ENCODE measurements around the gene WARS2.

Gene WARS2

DNA sequence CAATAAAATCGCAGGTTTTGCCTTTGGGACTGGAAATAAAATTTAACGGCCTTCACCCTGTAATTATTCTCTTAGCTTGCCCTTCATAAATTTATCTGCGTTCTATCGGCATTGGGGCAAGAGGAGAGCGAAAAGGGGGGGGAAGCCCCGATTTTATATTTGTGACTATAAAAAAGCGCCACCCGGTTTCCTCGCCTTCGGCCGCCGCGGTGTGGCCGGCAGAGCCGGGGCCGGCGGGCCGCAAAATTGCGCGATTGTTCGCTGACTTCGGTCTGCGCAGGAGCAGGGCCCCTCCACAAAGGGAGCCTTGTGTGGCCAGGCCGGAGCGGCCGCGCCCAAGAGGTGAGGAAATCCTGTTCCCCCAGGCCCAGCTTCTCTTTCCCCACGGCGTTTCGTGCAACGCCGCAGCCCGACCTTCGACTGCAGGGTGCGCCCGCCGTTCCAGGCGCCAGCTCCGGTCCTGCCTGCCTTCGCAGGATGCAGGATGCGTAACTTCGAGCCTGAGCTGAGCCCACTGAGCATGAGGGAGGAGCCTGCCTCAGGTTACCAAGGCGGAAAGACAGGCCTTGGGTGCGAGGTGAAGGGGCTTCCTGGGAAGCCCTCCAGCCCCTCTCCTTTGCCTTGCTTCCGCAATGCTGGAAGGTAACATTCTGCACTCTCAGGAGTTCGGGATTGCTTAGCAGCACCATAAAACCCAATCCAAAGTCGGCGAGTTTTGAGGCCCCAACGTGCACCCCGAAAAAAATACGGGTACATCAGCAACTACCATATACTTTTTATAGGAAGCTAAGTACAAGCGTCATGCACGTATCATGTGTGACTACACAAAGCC is 147.4 kb downstream of the WARS2 start:
- no peak for DNase-seq

DNA sequence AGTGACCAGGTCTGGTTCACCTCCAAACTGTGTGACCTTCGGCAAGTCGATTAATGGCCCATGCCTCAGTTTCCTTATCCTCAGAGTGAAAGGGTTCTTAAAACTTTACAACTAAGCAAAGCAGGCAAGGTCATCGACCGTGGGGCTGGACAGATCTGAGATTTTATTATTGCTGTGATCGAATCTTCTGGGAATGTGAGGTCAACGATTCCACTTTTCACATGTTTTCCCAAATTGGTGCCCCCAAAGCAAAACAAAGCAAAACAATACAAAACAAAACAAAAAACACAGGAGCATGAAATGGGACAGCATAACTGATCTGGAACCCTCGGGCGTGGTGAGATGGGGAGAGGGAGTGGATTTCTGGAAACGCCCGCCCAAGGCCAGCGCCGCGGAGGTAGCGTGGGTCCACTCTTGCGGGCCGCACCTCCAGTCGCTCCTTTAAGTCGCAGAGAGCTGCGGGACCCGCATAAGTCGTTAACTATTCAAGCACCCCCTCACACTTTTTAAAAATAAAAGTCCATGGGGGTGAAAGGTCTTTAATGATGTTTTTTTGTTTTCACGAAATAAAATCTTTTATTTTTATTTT is 148.1 kb downstream of the WARS2 start:
- no peak for DNase-seq

DNA sequence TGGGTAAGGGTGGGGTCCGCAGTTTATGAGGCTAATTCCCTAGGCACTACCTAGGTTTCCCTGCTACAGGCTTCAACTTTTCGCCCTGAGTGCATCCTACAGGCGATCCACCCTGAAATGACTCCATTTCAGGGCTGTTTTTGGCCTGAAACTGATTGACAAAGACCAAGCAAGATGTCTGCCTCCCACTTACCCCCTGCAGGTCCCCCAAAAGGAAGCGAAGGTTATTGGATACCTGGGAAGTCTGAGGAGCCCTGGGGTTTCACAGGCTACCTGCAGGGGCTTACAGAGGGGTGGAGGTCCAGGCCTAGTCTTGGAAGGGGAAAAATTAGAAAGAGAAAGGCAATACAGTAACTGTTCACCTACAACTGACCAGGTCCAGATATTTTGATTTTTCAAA is 149.0 kb downstream of the WARS2 start:
- DNase-seq, result no peak

DNA sequence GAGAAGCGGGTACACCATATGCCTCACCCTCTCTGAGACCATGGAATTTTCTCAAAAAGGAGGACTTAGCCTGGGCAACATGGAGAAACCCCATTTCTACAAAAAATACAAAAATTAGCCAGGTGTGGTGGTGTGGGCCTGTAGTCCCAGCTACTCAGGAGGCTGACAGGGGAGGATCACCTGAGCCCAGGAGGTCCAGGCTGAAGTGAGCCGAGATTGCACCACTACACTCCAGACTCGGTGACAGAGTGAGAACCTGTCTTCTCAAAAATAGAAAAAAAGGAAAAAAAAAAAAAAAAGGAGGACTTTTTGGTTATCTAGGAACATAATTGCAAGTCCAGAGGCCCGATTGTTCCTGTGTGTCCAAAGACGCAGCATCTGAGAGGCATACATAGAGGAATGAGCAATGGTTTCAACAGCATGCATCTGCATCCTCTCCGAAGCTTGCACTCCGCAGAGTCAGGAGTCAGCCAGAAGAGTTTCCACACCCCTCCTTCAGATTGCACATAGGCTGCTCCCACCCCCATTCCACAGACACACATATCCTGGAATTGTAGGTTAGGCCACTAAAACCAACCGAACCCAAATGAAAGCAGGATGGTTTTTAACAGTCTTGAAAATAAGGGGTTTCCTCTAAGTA is 149.8 kb downstream of the WARS2 start:
- DNase-seq, result no peak

DNA sequence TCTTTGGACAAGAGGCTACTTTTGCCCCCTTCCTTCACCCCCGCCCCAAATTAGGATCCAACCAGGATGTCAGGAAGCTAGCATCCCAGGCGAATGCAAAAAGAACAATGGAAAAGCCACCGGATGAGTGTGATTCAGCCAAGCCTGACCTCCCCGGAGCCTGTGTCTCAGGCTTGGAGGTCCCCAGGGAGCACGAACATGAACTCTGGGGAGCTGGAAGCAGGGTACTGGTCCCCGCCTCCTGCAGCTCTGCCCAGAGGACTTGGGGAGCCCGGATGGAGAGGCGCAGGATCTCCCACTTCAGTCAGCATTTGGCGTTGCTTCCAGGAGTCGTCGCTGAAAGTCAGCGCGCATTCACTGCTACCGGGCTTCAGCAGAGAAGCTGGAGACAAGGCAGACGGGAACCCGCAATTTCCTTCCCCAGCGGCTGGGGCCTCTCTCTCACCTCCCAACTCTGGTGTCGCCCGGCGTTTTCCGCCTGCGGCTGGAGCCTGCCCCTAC is 150.5 kb downstream of the WARS2 start:
- no peak for DNase-seq

DNA sequence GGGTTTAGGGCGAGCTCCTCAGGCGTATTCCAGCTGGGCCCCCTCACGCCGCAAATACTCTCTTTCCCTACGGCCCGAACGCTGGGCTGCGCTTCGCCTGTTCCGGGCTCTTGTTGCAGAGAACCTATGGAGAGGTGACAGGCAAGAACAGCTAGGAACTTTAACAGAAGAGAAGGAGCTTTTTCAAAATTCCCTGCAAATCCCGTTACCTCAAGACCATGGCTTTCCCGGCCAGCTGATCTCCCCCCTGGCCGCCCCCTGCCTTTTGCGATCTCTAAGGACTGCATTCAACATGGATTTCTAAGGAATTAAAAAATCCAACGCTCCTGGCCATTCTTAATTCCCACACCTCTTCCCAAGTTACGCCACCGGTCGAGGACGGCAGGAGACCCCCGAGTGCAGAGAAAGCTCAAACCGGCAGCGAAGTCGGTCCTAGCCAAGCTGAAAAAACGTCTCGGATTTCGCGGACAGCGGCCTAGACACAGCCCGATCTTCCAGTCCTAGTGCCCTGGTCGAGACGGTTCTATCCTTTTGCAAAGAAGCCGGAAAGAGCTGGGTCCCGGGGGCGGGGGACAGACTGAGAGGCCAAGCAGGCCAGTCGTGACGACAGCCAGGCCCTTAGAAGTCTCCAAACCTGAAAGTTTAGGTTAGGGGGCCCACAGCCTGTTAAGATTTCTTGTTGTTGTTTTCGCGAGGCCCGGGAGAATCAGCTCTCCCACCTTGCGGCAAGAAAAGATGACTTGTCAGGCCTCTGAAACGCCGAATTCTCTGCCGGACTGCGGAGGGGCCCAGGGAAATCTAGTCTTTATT is 151.2 kb downstream of the WARS2 start:
- no peak for DNase-seq

DNA sequence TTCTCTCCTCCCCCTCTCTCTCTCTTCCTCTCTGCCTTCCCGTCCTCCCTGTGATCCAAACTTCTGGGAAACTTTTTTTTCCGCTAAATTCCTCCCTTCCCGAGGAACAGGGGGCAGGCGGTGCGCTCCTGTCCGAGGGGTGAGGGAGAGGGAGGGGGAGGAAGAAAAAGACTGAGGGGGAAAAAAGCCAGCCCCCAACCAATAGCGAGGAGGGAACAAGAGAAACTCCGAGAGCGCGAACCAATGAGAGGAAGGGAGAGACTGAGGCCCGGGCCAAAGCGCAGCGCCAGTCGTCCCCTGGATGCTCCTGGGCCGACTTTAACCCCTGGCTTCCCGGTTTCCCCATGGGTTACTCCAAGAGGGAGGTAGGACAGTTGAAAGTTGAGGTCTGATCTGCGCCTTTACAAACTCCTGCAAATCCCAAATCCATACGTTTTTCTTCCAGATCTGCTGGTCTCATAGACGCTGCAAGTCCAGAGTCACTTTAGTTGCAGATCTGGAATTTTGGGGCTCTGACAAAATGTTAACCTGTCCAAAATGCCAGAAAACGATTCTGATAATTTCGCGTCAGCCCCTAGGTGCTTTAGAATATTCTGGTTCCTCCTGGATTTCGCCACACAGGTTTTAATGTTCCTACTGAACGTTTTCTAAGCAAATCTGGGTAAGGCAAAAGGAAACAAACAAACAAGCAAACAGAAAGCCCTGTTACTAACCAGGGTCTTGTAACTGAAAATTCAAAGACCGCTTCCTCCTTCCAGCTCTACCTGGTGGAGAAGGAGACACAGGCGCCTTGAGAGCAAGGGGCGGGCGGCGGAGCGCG is 152.1 kb downstream of the WARS2 start, which contains the start of gene TBX15:
Gene TBX15, minus strand, starts transcription at position 158 of the 820 bp plus-strand sequence. CDS start 548 bp downstream, outside the sequence.
- no peak for DNase-seq

DNA sequence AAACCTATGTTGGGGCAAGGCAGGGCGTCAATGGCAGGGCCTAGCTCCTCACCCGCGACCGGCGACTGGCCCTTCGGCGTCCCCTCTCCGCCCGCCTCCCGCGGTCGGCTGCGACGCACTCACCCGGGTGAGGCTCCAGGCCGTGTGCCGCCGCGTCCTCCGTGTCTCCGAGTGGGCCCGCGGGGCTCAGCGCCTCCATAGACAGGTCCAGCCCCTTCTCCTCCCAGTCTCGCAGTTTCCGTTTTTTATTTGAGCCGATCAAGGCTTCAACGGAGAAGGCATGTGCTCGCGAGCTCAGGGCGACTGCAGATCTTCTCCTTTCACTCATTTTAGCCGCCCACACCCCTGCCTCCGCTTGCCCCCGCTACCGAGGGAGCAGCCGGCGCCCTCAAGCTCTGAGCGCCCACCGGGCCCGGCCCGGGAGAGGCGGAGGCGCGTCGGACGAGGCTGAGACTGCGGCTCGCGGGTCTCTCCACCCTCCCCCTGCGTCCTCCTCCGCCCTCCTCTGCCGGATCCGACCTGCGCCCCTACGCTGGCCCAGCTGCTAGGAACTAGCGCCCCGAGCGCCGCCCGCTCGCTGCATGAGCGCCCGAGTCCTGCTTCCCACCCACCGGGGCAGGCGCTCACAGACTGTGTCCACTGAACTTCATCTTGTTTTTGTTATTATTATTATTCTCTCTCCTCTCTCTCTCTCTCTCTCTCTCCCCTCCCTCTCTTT is 152.8 kb downstream of the WARS2 start:
- DNase-seq, result no peak

DNA sequence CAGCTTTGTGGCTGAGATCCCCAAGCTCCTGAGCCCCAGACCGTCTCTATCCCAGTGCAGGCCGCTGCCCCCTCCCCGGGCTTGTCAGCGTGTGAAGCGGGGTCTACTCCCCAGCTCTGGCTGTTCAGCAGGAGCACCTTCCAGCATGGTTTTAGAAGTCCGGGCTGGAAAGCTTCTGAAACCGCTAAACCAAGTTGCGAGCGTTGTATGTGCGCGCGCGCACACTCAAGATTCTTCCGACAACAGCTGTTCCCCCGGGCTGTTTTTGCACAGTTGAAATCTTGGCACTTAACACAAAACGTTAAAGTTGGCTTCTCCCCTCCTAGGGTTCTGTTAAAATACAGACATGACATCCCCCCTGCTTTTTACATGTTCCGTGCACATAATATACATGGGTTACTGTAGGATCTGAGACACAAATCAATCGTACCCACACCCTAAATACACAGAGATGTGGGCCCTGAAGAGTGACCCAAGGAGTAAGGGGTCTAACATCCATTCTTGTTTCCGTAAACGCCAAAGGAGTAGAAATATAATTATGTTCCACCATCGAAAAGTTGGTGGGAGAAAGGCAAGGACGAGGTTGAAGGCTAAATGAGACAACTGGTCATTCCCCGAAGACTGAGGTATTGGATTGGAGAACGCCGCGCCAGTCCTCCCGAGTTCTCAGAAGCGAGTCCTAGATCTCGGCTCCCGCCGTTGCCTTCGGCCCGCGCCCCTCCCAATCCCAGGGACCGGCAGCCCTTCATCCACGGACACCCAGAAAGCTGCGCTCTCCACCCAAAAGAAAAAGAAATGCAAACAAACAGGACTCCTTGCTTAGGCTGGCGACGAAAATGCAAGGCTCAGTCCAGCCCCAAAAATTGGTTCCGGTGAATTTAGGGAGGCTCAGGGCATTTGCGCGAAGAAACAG is 153.6 kb downstream of the WARS2 start:
- no peak for DNase-seq

DNA sequence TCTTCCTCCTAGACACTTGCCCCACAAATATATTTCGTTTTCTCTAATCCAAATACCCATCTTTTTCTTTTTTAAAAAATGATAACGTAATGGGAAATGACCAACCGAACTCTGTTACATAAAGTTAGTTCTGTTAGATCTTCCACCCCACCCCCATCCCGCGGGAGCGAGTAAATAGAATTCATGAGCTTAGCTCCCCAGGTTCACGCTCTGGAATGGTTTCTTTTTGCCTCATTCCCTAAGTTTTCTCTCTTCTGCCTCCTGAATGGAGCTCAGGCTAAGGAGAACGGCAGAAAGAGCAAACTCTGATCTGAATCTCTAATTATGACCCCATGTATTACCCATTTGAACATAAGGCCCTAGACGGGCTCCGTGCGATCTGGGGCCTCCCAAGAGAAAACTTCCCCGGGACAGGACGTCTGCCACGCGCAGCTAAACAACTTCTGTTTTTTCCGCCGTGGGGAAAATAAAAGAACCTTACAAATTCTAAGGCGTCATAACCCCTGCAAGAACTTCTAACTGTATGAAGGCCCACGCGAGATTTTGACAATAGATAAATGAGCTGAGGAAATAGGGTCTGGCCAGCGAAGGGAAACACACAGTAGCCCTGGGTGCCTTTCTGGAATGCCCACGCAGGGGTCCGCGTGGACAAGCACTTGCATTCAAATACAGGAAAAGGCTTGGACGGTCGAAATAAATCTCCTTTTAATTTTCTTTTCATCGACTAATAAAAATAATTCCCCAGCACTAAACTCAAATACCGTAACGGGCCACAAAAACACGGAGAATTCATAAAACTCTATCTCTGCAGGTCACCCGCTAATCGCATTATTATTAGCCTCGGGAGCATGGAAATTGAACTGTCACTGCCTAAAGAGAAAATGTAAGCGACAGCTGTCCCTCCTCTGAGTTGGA is 154.6 kb downstream of the WARS2 start:
- DNase-seq, result no peak

DNA sequence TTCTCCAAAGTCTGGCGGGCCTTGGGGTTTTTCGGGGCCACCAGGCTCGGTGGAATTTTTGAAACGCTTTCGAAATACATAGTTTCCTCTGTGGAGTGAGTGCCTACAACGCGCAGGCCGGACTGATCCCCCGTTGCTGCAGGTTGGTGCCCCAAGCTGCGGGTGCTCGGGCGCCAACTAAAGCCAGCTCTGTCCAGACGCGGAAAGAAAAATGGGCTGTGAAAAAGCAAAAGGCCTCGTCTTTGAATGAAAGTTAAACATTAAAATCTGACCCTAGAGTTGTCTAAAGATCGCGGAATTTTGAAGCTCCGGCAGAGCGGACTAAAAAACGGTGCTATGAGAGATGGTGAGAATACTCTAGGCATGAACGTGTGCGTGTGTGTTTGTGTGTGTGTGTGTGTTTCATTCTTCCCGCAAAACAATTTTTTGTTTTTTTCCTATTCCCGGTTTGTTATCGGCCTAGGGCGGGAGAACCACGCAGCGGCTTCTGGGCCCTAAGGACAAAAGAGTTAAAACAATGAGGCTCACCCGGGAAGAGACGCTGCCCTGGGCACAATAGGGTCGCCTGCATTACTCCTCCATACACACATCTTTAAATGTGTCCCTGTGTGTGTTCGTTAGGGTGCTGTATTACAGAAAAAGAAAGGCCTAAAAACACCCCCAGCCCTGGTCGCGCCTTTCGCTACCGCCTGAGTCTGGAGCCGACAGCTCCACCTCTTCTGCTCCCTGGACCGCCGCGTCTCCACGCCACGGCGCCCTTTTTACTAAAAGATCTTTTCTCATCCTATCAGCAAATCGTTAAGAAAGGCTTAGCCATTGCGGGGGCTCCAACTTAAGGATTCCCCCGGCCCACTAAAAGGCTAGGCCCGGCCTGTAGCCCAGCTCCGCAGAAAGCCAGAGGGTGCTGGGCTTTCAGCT is 155.5 kb downstream of the WARS2 start:
- DNase-seq, result no peak

DNA sequence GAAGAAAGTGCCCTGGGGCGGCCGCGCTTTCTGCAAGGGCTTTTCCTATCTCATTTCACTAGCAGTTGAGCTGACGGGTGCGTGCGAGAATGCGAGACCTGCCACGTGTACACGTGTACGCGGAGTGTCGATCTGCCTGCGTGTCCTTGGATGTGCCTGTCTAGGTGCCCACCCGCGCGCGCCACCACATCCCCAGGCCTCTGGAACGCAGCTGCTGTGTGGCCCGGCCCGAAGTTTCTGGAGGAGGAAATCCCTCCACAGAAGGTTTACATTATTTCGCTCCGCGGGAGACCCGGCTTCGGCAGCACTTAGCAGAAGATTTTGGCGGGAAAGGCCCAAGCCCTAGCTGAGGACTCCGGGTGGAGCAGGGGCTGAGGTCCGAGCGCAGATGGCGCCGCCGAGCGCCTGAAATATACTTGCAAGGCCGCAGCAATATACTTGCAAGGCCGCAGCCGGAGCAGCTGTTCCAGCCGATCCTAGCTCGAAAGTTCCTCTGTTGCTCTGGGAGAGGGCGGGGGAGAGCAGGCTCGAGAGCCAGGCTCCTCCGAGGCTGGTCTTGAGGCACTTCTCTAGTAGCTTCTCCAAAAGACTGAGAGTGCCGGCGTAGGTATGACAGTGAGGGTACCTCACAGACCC is 156.2 kb downstream of the WARS2 start:
- no peak for DNase-seq

DNA sequence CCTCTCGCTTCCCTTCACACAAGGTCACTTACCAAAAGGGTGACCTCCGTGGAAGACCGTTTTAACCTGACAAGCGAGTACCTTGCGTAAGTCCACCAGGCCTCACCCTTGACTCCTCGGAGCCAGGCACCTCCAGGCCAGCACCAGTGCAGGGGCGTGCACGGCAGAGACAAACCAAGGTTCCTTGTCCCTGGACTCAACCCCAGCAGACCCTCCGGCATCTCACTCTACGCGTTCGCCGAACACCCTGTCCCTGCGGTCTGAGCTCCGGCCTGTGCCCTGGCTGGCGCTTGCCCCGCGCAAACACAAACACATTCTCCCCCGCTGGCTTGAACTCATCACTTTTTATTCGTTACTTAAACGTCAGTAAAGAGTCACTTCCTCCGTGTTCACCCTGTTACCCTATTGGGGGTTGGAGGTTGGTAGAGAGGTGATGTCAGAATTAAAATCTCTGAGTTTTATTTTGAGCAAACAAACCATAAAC is 156.9 kb downstream of the WARS2 start:
- no peak for DNase-seq

DNA sequence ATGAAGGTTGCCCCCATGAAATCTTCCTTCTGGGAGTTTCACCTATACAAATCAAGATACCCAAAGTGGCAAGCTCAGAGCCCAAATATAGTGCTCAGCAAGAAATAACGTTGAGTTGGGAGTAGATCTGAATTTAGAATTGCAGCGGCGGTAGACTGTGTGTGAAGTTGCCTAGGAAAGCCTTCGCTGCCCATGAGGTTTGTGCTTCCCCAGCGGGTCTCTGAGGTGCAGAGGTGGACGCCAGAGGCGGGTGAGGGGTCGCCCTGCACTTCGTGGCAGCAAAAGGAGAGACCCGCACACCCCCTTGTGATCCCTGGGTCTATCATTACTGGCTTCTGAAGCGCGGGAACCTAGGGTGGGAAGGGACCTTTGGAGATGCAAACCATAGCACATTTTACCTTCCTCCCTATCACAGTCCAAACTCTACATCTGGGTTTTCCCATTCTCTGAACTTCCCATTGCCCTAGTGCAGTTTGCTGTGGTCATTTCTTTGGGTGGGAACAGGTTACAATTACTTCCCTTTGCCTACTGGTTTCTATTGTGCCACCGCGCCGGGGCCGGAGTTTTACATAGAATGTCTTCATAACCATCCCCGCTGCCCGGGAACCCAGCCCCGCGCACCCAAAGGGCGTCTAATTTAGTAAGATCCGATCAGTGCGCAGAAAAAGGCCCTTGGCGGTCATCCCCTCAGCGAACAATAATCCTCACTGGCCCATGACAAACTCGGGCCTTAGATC is 157.5 kb downstream of the WARS2 start:
- DNase-seq, result no peak

DNA sequence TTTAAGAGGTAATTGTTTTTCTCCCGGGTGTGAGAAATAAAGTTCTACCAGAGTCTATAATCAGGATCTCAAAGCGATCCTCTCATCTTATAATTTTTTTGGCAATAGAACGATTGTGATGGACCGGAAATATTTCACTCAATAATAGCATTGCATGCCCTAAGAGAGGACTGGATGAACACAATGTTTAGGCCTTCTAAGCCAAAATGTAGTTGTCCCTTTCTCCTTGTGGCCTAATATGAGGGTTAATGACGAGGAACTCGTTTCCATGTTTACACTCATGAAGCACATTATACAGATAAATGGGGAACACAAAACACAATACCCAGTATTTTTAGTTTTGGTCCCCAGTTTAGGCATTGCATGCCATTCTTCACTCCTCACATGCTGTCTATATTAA is 158.2 kb downstream of the WARS2 start:
- DNase-seq, result no peak

DNA sequence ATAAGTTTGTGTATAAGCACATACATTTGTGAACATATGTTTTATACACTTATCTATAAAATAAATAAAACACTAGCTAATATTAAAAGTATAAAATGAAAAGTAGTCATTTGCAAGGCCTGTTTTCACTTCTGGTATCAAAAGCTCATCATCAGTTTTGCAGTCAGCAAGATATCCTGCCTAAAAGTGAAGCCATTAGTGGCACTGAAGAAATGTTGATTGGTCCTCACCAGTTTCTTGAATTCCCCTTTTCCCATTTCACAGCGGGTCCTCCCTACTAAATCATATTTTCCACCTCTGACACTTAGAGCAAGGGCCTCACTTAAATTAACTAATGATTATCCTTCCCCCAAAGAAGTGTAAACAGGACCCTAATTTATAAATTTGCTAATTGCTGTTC is 159.0 kb downstream of the WARS2 start:
- no peak for DNase-seq

Data from stimulated activated naive CD4-positive, alpha-beta T cell (primary cell).